Adrenal gland (tissue), 19 donors: ENCODE results near the gene MPP1. TPM values are rescaled to one million over a fixed set of nuclear protein-coding genes. Genes with fewer than 3 reads are reported as not detected.

ENCODE experiments used
- DNase-seq, 7 donors: peaks; one replicate each; pipeline ENCODE4 v3.0.0-alpha.2; 2019 to 2020
- H3K27ac ChIP-seq, 5 donors: fragments of 200-600 bp; sonication (generic) in 4 of 5; 1 replicate in 3 of 5; 2 replicates in 2 of 5; pipeline versions ENCODE4 v1.5.1 to v1.8.0; 2016 to 2020; ENCODE audit warnings: mild to moderate bottlenecking in 1 of 5
- H3K27me3 ChIP-seq: fragments of 200-600 bp; 2 replicates; pipeline ENCODE4 v1.8.0; 2021
- H3K36me3 ChIP-seq, 2 donors: fragments of 200-600 bp; replicated peaks in 1 of 2; 1 replicate in 1 of 2; 2 replicates in 1 of 2; pipeline versions ENCODE4 v1.5.1 to v1.8.0; 2018 to 2022
- H3K4me1 ChIP-seq, 2 donors: fragments of 200-600 bp; replicated peaks in 1 of 2; 1 replicate in 1 of 2; 2 replicates in 1 of 2; pipeline versions ENCODE4 v1.5.1 to v1.8.0; 2018 to 2021
- H3K4me3 ChIP-seq, 4 donors: fragments of 200-600 bp; sonication (generic) in 3 of 4; one replicate each; pipeline ENCODE4 v1.5.1; 2016 to 2018
- H3K9me3 ChIP-seq, 3 donors: fragments of 200-600 bp; sonication (generic) in 1 of 3; replicated peaks in 1 of 3; 1 replicate in 2 of 3; 2 replicates in 1 of 3; pipeline versions ENCODE4 v1.5.1 to v1.8.0; 2016 to 2021
- POLR2A ChIP-seq, 2 donors: fragments of 450-650 bp; IDR thresholded peaks; one replicate each; pipeline ENCODE4 v1.6.1; 2017; ENCODE audit warnings: antibody characterized with exemption in 2 of 2, mild to moderate bottlenecking in 2 of 2, moderate library complexity in 1 of 2
- WGBS, 4 donors: extraction: QIAGEN DNeasy Blood & Tissue Kit in 2 of 4; methylation state at CpG; one replicate each; pipeline versions ENCODE4 v1.1.5 to v1.1.7; 2013 to 2017; 5-methylcytosine and 5-hydroxymethylcytosine counted together
- intact Hi-C, 2 donors: fragments of 100-400 bp; cut with DNase I; formaldehyde crosslinking; loops; one replicate each; pipeline versions ENCODE4 v1.14.1 to v1.15.0; 2022 to 2023
- long read RNA-seq, 10 donors: library from polyadenylated mRNA in 3 of 10; unstranded in 2 of 10; stranded (forward) in 1 of 10; transcript quantifications; one replicate each; pipeline ENCODE4 v2.0.0 and lab custom pipeline, GENCODE V29; 2021 to 2026
- polyA plus RNA-seq, 3 donors: library from polyadenylated mRNA; stranded (reverse); fragments of 200-250 nt in 2 of 3; fragments of 350-450 nt in 1 of 3; fragmentation: Illumina TruSeq in 1 of 3; extraction: RNeasy Lipid Tissue Mini Kit (QIAGEN cat#74804) in 1 of 3; gene quantifications; one replicate each; pipeline ENCODE4 v1.2.3, GENCODE V29; 2013 to 2014
- total RNA-seq, 9 donors: library from RNA; depleted of rRNA in 4 of 9; stranded (reverse); fragments of >200 nt in 4 of 9; fragments of 120-200 nt in 1 of 9; fragmentation: NEBNext Ultra II Directional in 1 of 9; extraction: Animal tissue kit (Norgen Biotek cat#: 25700) in 1 of 9; gene quantifications; one replicate each; pipeline versions ENCODE4 v1.1.0 to v1.2.4, GENCODE V29; 2013 to 2023
- TF ChIP-seq, protein P1 (sequence below), 6 experiments: fragments of 450-650 bp in 4 of 6; fragments of 200-600 bp in 2 of 6; sonication (generic) in 1 of 6; IDR thresholded peaks; 1 replicate in 5 of 6; 2 replicates in 1 of 6; pipeline versions ENCODE4 v1.5.1 to v1.8.0; 2016 to 2021; ENCODE audit warnings: antibody characterized with exemption in 6 of 6, mild to moderate bottlenecking in 2 of 6, moderate library complexity in 1 of 6
- donor health status: healthy with polysubstance abuse.
- donor health status: Bipolar disorder and iron deficiency.
- donor health status: DM: yes; HTN: yes; CAD: no.
- donor health status: DM: no; HTN: no; CAD: no.
- donor health status: DM: no; HTN: no; CAD: no.
- donor health status: DM: yes; HTN: yes; CAD: no.

The MPP1 gene
- total RNA-seq (100 to 1,000 TPM in 1 of 9 donors, 10 to 100 TPM in 8; 35.2 to 188 (median 59.1) TPM), polyA plus RNA-seq (10 to 100 TPM; 34.4 to 60.8 (median 53.0) TPM)
- long read RNA-seq, donor 1, transcript MPP1-202 (12 exons, 2,042 nt) = major isoform, 7 of 18 reads
- long read RNA-seq, donor 1, partial matches to known transcripts = 9 of 18 reads
- long read RNA-seq, donor 1, other reads (novel, unspliced or antisense) = 0 of 18 reads
- long read RNA-seq, donor 2, partial matches to known transcripts = 7 of 12 reads
- long read RNA-seq, donor 2, other reads (novel, unspliced or antisense) = 0 of 12 reads
- long read RNA-seq, donor 3, transcript MPP1-202 (12 exons, 2,042 nt) = major isoform, 6 of 7 reads
- long read RNA-seq, donor 3, partial matches to known transcripts = 0 of 7 reads
- long read RNA-seq, donor 3, other reads (novel, unspliced or antisense) = 0 of 7 reads
- long read RNA-seq, donor 4, transcript MPP1-202 (12 exons, 2,042 nt) = major isoform, 44 of 50 reads
- long read RNA-seq, donor 4, partial matches to known transcripts = 2 of 50 reads
- long read RNA-seq, donor 4, other reads (novel, unspliced or antisense) = 2 of 50 reads
- long read RNA-seq, donor 5, transcript MPP1-202 (12 exons, 2,042 nt) = major isoform, 57 of 65 reads
- long read RNA-seq, donor 5, partial matches to known transcripts = 2 of 65 reads
- long read RNA-seq, donor 5, other reads (novel, unspliced or antisense) = 5 of 65 reads
- long read RNA-seq, donor 6, transcript MPP1-202 (12 exons, 2,042 nt) = major isoform, 24 of 34 reads
- long read RNA-seq, donor 6, partial matches to known transcripts = 3 of 34 reads
- long read RNA-seq, donor 6, other reads (novel, unspliced or antisense) = 6 of 34 reads
- long read RNA-seq, donor 7, partial matches to known transcripts = 6 of 11 reads
- long read RNA-seq, donor 7, other reads (novel, unspliced or antisense) = 0 of 11 reads
- long read RNA-seq, donor 8, transcript MPP1-202 (12 exons, 2,042 nt) = major isoform, 11 of 24 reads
- long read RNA-seq, donor 8, partial matches to known transcripts = 12 of 24 reads
- long read RNA-seq, donor 8, other reads (novel, unspliced or antisense) = 0 of 24 reads
- long read RNA-seq, donor 9, partial matches to known transcripts = 0 of 2 reads
- long read RNA-seq, donor 9, other reads (novel, unspliced or antisense) = 0 of 2 reads
- long read RNA-seq, donor 10, partial matches to known transcripts = 0 of 1 reads
- long read RNA-seq, donor 10, other reads (novel, unspliced or antisense) = 0 of 1 reads

DNA sequence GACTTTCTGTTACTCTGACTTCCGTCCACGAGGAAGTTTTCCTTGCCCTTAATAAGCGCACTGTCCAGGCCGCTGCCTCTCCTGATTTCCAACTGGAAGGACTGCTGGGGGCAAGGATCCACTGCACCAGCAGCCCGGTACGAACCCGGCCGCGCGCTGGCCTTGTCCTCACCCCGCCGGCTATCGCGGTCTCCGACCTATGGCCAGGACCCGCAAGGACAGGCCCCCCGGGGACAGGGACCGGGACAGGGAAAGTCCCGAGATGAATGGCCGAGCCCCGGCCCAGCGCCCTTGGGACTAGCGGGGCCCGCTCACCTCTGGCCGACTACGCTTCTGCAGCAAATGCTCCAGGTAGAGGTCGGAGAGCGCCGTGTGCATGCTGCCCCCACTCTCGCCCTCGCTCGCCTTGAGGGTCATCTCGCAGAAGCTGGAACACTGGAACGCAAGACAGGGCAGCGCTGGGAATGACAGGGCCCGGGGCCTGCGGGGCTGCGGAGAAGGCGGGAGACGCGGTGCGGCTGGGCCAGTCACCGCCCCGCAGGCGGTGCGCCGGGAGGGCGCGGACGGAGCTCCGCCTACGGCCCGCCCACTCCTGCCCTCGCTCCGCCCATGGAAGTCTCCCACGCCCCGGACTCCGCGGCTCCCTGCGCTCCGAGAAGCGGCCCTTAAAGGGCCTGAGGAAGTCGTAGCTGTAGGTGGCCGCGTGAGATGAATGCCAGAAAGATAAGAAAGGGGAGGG, at the start of gene MPP1:
Gene MPP1, minus strand, starts transcription at position 529 of the 739 bp plus-strand sequence. Its CDS starts 112 bp downstream, at position 417.
- intact Hi-C loops = no loop called here

DNA sequence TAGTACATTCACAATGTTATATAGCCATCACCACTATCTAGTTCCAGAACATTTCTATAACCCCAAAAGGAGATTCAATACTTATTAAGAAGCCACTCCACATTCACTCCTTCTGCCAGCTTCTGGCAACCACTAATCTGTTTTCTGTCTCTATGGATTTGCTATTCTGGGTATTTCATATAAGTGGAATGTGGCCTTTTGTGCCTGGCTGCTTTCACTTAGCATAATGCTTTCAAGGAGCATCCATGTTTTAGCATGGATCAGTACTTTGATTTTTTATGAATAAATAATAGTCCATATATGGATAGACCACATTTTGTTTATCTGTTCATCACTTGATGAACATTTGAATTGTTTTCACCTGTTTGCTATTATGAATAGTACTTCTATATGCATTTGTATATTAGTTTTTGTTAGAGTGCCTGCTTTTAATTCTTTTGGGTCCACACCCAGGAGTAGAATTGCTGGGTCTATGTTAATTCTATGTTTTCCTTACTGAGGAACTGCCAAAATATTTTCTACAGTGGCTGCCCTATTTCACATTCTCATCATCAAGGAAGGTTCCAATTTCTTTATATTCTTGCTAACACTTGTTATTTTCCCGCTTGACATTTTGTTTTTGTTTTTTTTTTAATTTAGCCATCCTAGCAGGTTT, 45.8 kb upstream of the MPP1 start:
- TF ChIP-seq, protein P1, sequence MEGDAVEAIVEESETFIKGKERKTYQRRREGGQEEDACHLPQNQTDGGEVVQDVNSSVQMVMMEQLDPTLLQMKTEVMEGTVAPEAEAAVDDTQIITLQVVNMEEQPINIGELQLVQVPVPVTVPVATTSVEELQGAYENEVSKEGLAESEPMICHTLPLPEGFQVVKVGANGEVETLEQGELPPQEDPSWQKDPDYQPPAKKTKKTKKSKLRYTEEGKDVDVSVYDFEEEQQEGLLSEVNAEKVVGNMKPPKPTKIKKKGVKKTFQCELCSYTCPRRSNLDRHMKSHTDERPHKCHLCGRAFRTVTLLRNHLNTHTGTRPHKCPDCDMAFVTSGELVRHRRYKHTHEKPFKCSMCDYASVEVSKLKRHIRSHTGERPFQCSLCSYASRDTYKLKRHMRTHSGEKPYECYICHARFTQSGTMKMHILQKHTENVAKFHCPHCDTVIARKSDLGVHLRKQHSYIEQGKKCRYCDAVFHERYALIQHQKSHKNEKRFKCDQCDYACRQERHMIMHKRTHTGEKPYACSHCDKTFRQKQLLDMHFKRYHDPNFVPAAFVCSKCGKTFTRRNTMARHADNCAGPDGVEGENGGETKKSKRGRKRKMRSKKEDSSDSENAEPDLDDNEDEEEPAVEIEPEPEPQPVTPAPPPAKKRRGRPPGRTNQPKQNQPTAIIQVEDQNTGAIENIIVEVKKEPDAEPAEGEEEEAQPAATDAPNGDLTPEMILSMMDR (IDR thresholded peaks at IDR 0.05) = no peak
- TF ChIP-seq POLR2A (IDR thresholded peaks at IDR 0.05) = no peak

More for the DNA sequence above, at the start of gene MPP1:
- Histone ChIP-seq H3K27me3 (no peaks in the 10 kb centered on the region), H3K4me1 (peaks cover 0 to 32% of the 10 kb centered on the region in 2 donors), H3K27ac (peak within 1 kb of the TSS; percentile 21 to 90 (median 69)), H3K36me3 (no peaks in the 10 kb centered on the region), H3K4me3 (peak within 1 kb of the TSS in 3 of 4 donors; percentile 24 to 74 (median 35)), H3K9me3 (no peaks in the 10 kb centered on the region)
- DNase-seq = peak; percentile 72 to 80 (median 74)
- 0 to 28% (median 6%) methylated on average over 11 to 65 of the region's 65 CpGs for WGBS, 4 donors
- peak in 1 of 2 donors; percentile 70 for TF ChIP-seq POLR2A (IDR thresholded peaks at IDR 0.05)
- TF ChIP-seq, protein P1 (IDR thresholded peaks at IDR 0.05) = no peak

DNA sequence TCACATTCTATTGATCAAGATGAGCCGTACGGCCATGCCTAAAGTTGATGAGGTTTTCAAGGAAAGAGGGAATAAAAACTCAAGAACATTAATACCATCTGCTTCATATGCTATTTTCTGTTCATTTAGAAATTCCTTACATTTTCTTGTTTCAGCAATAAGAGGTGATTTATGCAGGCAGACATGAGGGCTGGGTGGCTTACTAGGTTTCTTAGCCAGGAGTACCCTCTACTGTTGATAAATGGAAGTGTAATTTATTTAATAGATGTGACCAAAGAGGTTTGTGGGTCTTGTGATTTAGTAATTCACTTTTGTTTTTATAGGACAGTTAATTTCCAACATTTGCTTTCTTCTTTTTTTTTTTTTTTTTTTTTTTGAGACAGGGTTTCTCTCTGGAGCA, 35.6 kb upstream of the MPP1 start:
- H3K4me1 ChIP-seq = no peaks in the 10 kb centered on the region
- H3K9me3 ChIP-seq = no peaks in the 10 kb centered on the region
- peak in 1 of 7 donors; percentile 11 for DNase-seq
- no peak overlapping the region for H3K4me3 ChIP-seq
- intact Hi-C loops = no loop called here
- H3K36me3 ChIP-seq = no peaks in the 10 kb centered on the region
- TF ChIP-seq, protein P1 (IDR thresholded peaks at IDR 0.05) = peak; percentile 15 to 68 (median 60)
- TF ChIP-seq POLR2A (IDR thresholded peaks at IDR 0.05) = no peak
- no peaks in the 10 kb centered on the region for H3K27me3 ChIP-seq
- no peak overlapping the region for H3K27ac ChIP-seq
- WGBS, 4 donors = 75 to 91% (median 81%) methylated on average over 2 of the region's 2 CpGs

More for the DNA sequence above, 45.8 kb upstream of the MPP1 start:
- Histone ChIP-seq H3K27me3 (no peaks in the 10 kb centered on the region), H3K9me3 (no peaks in the 10 kb centered on the region), H3K36me3 (no peaks in the 10 kb centered on the region), H3K27ac (no peak overlapping the region), H3K4me3 (no peak overlapping the region), H3K4me1 (no peaks in the 10 kb centered on the region)
- intact Hi-C loops = no loop called here
- WGBS, 4 donors = 75 to 100% (median 89%) methylated on average over 1 of the region's 1 CpG
- no peak for DNase-seq
